Gastrocnemius medialis (tissue), 4 donors: Measurements from ENCODE around the gene PDE6H.

Source experiments
- CTCF ChIP-seq, 5 experiments: fragments of 450-650 bp in 3 of 5; fragments of 200-600 bp in 2 of 5; sonication (generic) in 2 of 5; IDR thresholded peaks in 4 of 5; conservative IDR thresholded peaks in 1 of 5; 1 replicate in 4 of 5; 2 replicates in 1 of 5; pipeline ENCODE4 v1.5.1; 2016 to 2019; ENCODE audit warnings: antibody characterized with exemption in 5 of 5, mild to moderate bottlenecking in 3 of 5, moderate library complexity in 3 of 5
- POLR2A ChIP-seq, 2 donors: fragments of 450-650 bp; IDR thresholded peaks; one replicate each; pipeline ENCODE4 v1.6.1; 2017; ENCODE audit warnings: antibody characterized with exemption in 2 of 2, mild to moderate bottlenecking in 2 of 2, moderate library complexity in 2 of 2

- no peak for TF ChIP-seq CTCF (IDR thresholded peaks at IDR 0.05 in 4 of 5, conservative IDR thresholded peaks at IDR 0.05 in 1 of 5)
- TF ChIP-seq POLR2A (IDR thresholded peaks at IDR 0.05) = no peak
These were observed 11.2 kb downstream of the PDE6H start for GRCh38 chr12:14984036-14984435.
